ENCODE results near the gene USP35.

GRCh38 chr11:78219493-78220217, 30.9 kb downstream of the USP35 start:
- TF ChIP-seq, protein P1, sequence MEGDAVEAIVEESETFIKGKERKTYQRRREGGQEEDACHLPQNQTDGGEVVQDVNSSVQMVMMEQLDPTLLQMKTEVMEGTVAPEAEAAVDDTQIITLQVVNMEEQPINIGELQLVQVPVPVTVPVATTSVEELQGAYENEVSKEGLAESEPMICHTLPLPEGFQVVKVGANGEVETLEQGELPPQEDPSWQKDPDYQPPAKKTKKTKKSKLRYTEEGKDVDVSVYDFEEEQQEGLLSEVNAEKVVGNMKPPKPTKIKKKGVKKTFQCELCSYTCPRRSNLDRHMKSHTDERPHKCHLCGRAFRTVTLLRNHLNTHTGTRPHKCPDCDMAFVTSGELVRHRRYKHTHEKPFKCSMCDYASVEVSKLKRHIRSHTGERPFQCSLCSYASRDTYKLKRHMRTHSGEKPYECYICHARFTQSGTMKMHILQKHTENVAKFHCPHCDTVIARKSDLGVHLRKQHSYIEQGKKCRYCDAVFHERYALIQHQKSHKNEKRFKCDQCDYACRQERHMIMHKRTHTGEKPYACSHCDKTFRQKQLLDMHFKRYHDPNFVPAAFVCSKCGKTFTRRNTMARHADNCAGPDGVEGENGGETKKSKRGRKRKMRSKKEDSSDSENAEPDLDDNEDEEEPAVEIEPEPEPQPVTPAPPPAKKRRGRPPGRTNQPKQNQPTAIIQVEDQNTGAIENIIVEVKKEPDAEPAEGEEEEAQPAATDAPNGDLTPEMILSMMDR (conservative IDR thresholded peaks at IDR 0.05 in 1 of 2, IDR thresholded peaks at IDR 0.05 in 1 of 2; ENCODE audit: extremely low read depth in 1 of 2, insufficient read depth in 1 of 2, low read depth in 1 of 2, low read length in 2 of 2), result no peak
- TF ChIP-seq EZH2 (IDR thresholded peaks at IDR 0.05; ENCODE audit: borderline replicate concordance, low read length), result no peak
